ENCODE results near the gene PGLYRP1.

The PGLYRP1 gene

DNA sequence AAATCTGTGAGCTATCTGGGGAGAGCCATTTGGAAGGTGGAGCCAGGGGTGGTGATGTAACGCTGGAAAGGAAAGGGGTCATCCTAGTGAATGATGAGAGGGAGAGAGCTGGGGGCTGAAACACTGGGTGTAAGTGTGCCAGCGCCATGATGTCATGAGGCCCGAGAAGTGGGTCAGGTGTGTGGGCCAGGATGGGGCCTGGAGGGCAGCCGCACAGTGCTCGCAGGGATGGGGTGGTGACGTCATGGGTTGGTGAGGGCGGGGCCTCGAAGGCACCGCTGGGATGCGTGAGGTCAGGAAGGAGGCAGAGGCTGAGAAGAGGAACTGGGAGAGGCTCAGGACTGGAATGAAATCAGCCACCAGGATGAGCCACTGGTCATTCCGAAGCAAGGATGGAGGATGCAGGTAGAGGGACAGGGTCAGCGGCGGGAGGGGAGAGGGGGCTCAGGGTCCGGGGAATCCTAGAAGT, 23.2 kb downstream of the PGLYRP1 start:
- no peak for DNase-seq

DNA sequence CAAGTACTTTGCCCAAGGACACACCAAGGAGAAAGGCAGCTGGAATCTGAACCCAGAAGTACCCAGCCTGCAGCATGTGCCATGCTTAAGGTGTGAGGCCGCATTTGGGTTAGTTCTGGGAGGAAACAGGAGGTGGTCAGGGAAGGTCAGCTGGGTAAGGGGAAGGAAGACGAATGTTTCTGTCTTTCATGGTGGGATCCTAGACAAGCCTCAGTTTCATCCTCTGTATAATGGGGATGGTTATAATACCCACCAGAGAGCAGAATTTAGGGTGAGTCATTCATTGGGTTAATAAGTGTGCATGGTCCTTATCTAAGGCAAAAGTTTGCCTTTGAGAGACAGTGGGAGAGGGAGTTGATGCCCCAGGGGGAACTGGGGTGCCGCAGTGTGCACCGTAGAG, 24.0 kb downstream of the PGLYRP1 start:
- no peak for DNase-seq

DNA sequence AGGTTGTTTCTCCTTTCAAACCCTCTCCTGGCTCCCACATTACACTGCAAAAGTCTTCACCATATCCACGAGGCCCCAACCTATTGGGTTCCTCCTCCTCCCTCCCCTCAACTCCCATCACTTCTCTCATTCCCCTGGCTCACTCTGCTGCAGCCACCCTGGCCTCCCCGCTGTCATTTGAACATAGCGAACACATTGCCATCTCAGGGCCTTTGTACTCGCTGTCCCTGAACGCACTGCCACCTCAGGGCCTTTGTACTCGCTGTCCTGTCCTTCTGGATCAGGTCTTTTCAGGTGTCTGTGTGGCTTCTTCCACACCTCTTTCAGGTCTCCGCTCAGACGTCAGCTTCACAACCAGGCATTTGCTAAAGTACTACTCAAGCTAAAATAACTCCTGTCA, 25.9 kb downstream of the PGLYRP1 start:
- no peak for DNase-seq

DNA sequence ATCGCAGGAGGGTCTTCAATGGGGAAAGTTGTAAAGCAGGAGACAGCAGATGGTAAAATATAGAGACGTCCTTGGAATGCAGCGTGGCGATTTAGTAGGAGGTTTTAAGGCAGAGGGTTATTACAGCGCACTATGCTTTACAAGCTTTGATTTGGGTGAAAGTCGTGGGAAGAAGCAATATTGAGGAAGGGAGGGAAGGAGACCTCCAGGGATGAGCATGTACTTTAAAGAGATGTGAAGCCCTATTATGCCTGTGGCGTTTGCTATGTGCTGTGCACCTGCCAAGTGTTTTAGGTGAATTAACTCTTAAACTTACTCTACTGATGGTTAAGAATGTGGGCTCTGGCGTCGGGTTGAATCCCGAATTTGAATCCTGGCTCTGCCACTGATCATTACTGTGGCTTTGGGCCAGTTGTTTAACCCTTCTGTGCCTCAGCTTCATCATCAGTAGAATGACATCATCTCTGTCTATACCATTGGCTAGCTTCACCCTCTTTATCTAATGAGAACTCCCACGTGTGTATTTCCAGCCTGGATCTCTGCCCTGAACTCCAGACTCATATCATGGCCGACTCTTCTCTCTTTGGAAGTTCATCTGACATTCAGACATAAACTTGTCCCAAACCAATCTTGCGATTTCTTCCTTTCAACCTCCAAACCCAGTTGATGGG, 27.0 kb downstream of the PGLYRP1 start:
- no peak for DNase-seq

DNA sequence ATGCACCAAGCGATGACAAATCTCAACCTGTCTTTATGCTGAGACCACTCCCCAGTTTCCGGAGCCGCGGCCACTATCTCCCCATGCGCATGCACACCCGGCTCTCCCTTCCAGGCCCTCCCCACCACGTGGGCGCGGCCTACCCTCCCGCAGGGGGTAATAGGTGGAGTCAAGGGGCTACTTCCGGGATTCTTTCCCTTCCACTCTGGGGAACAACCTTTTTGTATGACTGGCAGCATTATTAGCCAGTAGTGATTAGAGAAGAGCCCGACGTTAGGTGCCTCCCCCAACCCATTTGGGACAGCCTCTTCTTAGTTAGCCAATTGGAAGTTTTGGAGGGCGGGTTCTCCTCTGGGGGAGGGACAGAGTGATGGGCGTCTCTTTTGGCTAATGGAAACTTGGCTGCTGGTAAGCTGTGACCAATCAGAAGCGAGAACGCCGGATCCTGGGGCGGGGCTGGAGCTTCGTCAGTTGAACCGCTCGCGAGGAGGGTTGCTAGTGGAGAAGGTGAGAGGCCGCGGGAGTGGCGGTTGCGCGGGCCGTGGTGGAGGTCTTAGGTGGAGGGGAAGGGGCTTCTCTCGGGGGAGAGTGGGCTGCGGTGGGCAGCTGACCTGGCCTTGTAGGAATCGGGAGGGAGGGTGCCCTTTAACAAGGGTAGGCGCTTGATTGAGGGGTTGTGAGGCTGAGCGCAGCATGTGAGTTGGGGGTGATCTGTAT, 27.7 kb downstream of the PGLYRP1 start, which contains the start of gene CCDC61:
CCDC61 (plus strand) TSS at position 470 of the 717 bp plus-strand sequence. CDS start 7,552 bp downstream, outside the sequence.
- peak; percentile 98 for DNase-seq

DNA sequence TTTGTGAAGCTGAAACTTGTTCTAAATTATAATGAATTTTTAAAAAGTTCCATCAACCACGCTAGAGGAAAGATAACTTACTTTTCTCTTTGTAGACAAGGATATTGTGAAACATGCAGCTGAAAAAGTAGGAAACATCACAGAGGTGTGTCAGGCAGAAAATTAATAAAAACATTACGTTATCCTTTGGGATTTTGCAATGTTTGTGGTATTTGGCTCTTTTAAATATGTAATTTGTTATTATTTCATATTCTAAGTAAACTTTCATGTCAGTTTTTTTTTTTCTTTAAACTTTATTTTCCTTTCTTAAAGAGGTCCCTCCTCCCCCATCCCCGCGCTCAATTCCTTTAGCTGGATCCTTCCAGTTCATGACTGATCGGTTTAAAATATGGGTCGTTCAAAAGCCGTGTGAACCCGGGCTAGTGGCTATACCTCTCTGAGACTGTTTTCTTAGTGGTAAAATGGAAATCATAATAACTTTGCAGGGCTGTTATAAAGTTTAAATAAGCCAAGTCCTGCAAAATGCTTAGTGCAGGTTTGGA, 28.3 kb downstream of the PGLYRP1 start:
- DNase-seq, result no peak

DNA sequence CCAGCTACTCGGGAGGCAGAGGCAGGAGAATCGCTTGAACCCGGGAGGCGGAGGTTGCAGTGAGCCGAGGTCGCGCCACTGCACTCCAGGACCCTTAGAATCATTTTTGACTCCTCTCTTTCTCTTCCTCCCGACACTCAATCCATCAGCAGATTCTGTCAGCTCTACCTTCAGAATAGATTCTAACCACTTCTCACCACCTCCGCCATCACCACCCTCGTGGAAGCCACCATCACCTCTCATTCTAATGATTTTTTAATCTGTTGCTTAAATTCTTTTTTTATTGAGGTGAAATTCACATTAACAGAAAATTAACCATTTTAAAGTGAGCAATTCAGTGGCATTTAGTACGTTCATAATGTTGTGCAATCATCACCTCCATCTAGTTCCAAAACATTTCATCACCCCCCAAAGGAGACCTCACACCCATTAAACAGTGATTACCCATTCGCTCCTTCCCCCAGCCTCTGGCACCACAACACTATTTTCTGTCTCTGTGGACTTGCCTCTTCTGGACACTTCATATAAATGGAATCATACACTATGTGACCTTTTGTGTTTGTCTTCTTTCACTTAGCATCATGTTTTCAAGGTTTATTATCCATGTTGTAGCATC, 32.6 kb downstream of the PGLYRP1 start:
- DNase-seq, result no peak

DNA sequence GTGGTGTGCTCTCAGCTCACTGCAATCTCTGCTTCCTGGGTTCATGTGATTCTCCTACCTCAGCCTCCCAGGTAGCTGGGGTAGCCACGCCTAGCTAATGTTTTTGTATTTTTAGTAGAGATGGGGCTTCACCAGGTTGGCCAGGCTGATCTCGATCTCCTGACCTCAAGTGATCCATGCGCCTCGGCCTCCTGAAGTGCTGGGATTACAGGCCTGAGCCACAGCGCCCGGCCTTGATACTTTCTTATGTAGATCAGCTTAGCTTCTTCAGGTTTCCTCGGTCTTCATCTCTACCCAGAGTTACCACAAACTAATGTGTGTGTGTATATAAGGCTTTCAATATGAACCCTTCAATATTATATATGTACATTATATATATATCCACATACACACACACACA, 37.5 kb downstream of the PGLYRP1 start:
- DNase-seq, result no peak

DNA sequence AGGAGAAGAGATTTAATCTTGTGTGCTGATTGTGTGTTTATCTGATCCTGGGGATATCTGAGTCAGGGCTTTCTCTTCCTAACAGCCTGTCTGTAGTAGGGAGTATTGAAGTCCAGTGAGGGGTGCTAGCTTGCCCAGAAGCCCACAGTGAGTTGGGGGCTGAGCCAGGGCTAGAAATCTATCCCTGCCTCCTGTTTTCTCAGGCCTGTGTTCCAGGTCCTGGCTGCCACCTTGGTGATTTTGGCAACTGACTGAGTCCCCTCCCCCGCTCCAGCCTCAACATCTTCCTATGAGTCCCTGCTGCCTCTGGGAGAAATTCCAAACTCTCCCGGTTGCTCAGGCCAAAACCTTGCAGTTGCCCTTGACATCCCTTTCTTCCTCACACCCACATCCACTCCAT, 41.5 kb downstream of the PGLYRP1 start:
- no peak for DNase-seq

DNA sequence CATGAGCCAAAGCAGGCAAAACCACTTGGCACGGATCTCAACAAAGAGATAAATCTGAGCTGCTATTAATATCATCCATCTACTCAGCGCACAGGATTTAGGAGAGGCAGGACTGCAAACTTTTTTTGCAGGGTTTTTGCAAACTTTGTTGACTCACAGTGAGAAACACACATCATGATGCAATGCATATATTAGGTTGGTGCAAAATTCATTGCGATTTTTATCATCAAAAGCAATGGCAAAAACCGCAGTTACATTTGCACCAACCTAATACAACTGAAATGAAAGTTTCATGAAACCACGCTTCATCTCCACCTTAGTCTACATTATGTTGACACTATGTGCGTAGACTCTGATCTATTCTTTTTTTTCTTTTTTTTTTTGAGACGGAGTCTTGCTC, 44.7 kb downstream of the PGLYRP1 start:
- DNase-seq, result no peak

DNA sequence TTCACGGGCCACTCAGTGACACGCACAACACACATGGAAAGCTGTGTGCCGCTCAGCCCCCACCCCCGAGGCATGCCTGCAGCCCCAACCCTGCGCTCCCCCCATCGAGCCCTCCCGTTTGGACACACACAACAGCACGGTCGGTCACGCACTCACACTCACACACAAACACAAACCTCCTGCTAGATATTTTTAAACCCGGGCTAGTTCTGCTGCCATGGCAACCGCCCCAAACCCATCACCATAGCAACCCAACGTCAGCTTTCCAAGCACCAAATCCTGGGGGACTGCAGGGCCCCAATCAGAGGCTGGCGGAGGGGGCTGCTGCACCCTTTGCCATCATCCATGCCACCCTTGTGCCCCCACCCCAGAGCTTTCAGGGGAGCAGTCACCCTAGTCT, 46.7 kb downstream of the PGLYRP1 start:
- no peak for DNase-seq

DNA sequence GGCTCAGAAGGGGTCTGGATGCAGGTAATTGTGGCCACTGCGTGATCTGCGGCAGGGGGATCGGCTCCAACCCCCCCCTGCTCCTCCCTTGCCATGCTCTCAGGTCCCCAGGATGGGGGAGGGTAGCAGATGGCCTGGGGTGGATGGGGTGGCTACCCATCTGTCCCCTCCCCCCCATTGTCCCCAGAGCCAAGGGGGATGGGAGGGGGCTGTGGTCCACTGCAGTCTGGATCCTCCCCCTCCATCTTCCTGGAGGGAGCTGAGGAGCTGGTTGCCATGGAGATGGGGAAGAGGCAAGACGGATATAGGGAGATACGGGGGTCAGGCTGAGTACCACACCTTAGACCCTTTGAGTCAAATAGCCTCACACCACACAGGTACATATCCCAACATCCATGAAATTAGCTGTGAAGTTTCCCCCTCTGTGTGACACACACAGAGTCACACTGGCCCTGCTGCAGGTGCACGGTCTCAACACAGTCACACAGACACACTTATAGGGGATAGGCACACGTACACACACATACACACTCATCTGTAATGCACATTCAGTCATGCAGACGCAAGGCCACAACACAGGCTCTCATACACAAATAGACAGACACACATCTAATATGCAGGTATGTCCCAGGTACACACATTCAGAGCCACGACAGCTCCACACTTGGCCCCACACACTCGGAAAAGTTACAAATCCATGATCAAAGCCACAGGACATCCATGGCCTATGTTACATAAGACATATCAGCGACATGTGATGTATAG, 47.4 kb downstream of the PGLYRP1 start:
- no peak for DNase-seq

DNA sequence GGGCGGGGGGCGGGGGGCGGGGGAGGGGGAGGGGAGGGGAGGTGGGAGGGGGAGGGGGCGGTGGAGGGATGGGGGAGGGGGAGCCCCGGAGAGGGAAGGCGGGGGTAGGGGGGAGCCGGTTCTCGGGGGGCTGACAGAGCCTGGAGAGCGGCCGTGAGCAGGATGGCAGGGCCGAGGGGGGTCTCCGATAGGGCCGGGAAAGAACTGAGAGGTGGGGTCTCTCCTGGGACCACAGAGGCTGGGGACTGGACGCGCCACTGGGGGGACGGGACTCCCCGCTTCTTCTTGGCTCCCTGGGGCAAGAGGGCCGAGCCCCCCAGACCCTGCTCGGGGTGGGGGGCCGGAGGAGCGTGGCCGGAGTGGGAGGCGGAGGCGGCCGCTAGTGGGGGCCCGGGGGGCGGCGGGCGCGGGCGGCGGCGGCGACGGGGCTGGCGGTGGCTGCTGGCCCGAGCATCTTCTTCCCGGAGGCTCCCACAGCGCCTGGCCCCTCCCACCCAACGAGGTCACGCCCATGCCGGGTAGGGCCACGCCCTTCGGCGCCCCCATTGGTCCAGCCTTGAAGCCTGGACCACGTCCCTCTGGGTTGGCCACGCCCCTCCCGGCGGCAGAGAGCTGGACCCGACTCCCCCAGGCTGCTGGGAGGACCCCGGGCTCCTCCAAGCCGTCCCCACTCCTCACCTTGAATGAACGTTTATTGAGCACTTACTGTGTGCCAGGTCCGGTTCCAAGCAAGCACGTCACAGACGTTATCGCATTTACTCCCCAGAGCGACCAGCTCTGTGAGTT, 49.1 kb downstream of the PGLYRP1 start, which contains the start of gene NOVA2:
NOVA2 (minus strand) TSS at position 313 of the 786 bp plus-strand sequence. CDS start 514 bp downstream, outside the sequence.
- peak; percentile 57 for DNase-seq

DNA sequence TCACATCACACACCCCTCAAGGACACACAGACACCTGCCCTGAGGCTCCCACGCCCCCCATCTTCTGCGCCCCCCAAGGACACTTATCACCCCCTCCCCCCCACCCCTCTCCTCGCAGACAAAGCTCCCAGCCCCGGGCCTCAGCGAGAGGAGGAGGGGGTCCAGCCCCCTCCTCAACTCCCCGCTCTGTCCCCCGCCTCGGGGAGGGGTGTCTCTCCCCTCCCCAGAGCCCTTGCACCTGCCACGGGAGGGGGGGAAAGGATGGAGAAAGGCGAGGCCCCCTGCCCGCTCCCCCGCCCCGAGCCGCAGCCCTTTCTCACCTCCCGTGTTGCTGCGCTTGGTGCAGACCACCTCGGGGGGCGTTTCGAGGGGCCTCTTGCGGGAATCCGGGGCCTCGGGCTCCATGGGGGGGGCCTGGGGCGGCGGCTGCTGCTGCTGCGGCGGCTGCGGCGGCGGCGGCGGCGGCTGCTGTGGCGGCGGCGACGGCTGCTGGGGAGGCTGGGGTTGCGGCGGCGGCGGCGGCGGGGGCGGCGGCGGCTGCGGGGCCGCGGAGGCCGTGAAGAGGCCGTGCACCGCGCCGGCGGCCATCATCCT, 49.8 kb downstream of the PGLYRP1 start:
- DNase-seq, result no peak

DNA sequence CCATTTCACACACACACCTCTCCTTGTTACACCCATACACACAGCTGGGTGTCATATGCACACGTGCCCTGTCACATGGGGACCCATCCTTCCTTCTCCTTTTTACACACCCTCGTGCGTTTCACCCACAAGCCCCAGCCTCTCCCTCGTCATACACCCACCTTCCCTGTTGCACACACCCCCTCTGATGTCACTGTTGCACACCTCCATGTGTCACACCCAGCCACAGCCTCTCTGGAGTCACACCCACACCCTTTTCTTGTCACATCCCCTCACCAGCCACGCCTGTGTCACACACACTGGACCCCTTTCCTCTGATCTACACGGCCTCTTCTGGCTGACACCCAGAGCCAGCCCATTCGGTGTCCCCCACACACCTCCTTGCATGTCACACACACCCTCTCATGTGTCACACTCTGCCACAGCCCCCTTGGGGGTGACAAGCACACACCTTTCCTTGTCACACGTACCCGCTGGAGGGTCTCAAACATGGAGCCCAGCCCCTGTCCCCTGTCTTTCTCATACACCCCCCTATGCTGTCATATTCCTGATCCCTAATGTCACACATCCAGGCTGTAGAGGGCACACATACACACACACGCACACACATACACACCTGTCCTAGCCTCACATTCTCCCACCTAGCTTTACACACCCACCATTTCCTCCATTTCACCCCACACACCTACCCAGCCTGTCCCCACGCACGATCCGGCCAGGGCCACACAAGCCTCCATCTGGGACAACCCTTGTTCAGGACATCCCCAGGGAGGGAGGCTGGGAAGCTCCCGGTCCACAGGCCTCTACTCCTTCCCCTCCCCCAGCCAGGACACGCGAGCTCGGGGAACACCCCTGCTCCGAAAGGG, 50.5 kb downstream of the PGLYRP1 start:
- no peak for DNase-seq

DNA sequence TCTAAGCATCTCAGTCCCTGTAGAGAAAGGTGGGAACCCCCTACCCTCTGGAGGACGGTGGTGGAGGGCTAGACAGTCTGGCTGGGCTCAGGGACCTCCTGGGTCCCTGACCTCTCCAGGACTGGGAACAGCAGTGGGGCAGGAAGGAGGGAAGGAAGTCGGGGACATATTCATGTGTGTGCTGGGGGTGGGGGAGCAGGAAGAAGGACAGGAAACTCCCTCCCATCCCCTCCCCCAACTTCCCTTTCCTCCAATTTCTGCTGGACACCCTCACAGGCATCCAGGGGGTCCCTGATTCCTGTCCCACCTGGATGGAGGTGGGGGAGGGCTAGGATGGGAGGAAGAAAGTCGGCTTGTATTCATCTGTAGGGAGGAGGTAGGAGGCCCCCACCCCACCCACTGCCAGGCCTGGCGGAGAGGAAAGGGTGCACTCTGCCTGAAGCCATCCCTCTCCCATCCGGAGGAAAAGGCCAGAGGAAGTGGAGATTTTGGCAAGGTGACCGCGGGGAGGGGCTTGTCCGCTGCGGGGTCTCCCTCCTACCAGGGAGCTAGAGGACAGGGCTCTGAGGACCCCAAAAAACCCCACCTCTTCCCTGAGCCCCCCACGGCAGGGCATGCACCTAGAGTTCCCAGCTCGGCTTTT, 51.5 kb downstream of the PGLYRP1 start:
- peak; percentile 40 for DNase-seq

DNA sequence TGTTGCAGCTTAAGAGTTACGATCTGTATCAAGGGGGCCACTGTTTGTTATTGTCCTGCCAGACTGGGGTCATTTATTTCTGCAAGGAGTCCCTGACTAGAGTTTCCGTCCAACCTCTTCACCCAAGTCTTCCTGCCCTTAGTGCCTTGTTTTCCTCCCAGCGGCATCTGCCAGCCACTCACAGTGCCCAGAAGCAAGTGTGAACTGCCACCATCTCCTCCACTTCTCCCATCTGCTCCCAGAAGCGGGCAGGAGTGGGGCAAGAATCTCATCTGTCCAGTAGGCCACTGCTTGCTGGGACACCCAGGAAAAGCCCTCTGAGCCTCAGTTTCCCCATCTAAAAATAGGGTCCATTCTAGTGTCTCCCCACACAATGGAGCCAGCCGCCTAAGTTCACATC, 53.2 kb downstream of the PGLYRP1 start:
- no peak for DNase-seq
